Measurements from ENCODE around the gene XYLT1.

The XYLT1 gene

GRCh38 chr16:17302620-17303019, 168.1 kb downstream of the XYLT1 start:
- DNase-seq, result no peak

GRCh38 chr16:17302214-17302613, 168.5 kb downstream of the XYLT1 start:
- DNase-seq, result no peak

GRCh38 chr16:17301593-17302135, 169.1 kb downstream of the XYLT1 start:
- DNase-seq, result no peak

- DNase-seq, result no peak
These were observed 169.6 kb downstream of the XYLT1 start for GRCh38 chr16:17301184-17301583.

GRCh38 chr16:17299790-17300189, 171.0 kb downstream of the XYLT1 start:
- no peak for DNase-seq

GRCh38 chr16:17298238-17298637, 172.5 kb downstream of the XYLT1 start:
- no peak for DNase-seq

- no peak for DNase-seq
These were observed 174.3 kb downstream of the XYLT1 start for GRCh38 chr16:17296431-17296830.

- no peak for DNase-seq
These were observed 174.8 kb downstream of the XYLT1 start for GRCh38 chr16:17295948-17296347.

- DNase-seq, result no peak
These were observed 175.9 kb downstream of the XYLT1 start for GRCh38 chr16:17294856-17295255.

GRCh38 chr16:17293813-17294558, 176.8 kb downstream of the XYLT1 start:
- no peak for DNase-seq

- DNase-seq, result no peak
These were observed 179.5 kb downstream of the XYLT1 start for GRCh38 chr16:17291289-17291688.

- DNase-seq, result no peak
These were observed 180.8 kb downstream of the XYLT1 start for GRCh38 chr16:17289674-17290635.

- DNase-seq, result no peak
These were observed 181.7 kb downstream of the XYLT1 start for GRCh38 chr16:17289050-17289449.

- DNase-seq, result no peak
These were observed 183.5 kb downstream of the XYLT1 start for GRCh38 chr16:17287166-17287800.

- DNase-seq, result no peak
These were observed 184.3 kb downstream of the XYLT1 start for GRCh38 chr16:17286443-17286842.

- DNase-seq, result no peak
These were observed 187.7 kb downstream of the XYLT1 start for GRCh38 chr16:17283016-17283415.

- no peak for DNase-seq
These were observed 188.5 kb downstream of the XYLT1 start for GRCh38 chr16:17282247-17282646.

- DNase-seq, result no peak
These were observed 189.7 kb downstream of the XYLT1 start for GRCh38 chr16:17281052-17281451.

- DNase-seq, result no peak
These were observed 191.8 kb downstream of the XYLT1 start for GRCh38 chr16:17278988-17279387.

- DNase-seq, result no peak
These were observed 192.8 kb downstream of the XYLT1 start for GRCh38 chr16:17277981-17278381.

GRCh38 chr16:17276610-17277009, 194.2 kb downstream of the XYLT1 start:
- DNase-seq, result no peak

GRCh38 chr16:17276010-17276530, 194.7 kb downstream of the XYLT1 start:
- DNase-seq, result no peak

Measured in COR-L47 (cell line).